K562 (cell line): Measurements from ENCODE around the gene MYL4. TPM values are rescaled to one million over a fixed set of nuclear protein-coding genes. Genes with fewer than 3 reads are reported as not detected.
A peak's percentile ranks its signal among the peaks of the same experiment; 100 is the strongest.

Experiments
- CHCHD3 ChIP-seq: fragments of 250-450 bp; sonication (Bioruptor Pico); IDR thresholded peaks from 2 replicates; pipeline ENCODE4 v2.1.2; 2022; ENCODE audit warnings: mild to moderate bottlenecking
- GTF2A2 ChIP-seq: IDR thresholded peaks from 2 replicates; pipeline ENCODE4 v1.6.1; 2016; ENCODE audit warnings: mild to moderate bottlenecking, missing genetic modification characterization, missing compliant biosample characterization
- HDAC2 ChIP-seq: fragments of 450-650 bp; IDR thresholded peaks from 2 replicates; pipeline ENCODE4 v1.6.1; 2016; ENCODE audit warnings: mild to moderate bottlenecking
- ILF3 ChIP-seq: fragments of 450-650 bp; IDR thresholded peaks from 2 replicates; pipeline ENCODE4 v1.6.1; 2018; ENCODE audit warnings: antibody characterized with exemption, mild to moderate bottlenecking, moderate library complexity, borderline replicate concordance
- KAT8 ChIP-seq: fragments of 450-650 bp; IDR thresholded peaks from 2 replicates; pipeline ENCODE4 v1.6.1; 2016; ENCODE audit warnings: low read depth, mild to moderate bottlenecking
- POLR2AphosphoS5 ChIP-seq: IDR thresholded peaks from 2 replicates; pipeline ENCODE4 v1.6.1; 2011; ENCODE audit warnings: mild to moderate bottlenecking, low read depth, low read length, moderate library complexity; ENCODE audit not compliant: control insufficient read depth, insufficient read depth
- POLR2G ChIP-seq: fragments of 200-400 bp; formaldehyde crosslinking; IDR thresholded peaks from 2 replicates; pipeline ENCODE4 v1.6.1; 2017; ENCODE audit warnings: low read depth, mild to moderate bottlenecking, antibody characterized with exemption, low read length, moderate library complexity
- PYGO2 ChIP-seq: fragments of 450-650 bp; IDR thresholded peaks from 2 replicates; pipeline ENCODE4 v1.6.1; 2016; ENCODE audit warnings: mild to moderate bottlenecking, missing genetic modification characterization, moderate library complexity, missing compliant biosample characterization
- RBFOX2 ChIP-seq: fragments of 200-400 bp; formaldehyde crosslinking; IDR thresholded peaks from 2 replicates; pipeline ENCODE4 v1.6.1; 2017; ENCODE audit warnings: low read depth, mild to moderate bottlenecking, low read length, moderate library complexity
- RNF2 ChIP-seq: sonication (generic); IDR thresholded peaks from 2 replicates; pipeline ENCODE4 v1.6.1; 2016
- TEAD4 ChIP-seq, 2 experiments: sonication (generic) in 1 of 2; formaldehyde crosslinking in 1 of 2; IDR thresholded peaks; 2 replicates each; pipeline versions ENCODE4 v1.6.1 to v1.8.0; 2012 to 2022; ENCODE audit warnings: borderline replicate concordance in 1 of 2, inconsistent platforms in 1 of 2, low read length in 1 of 2, mild to moderate bottlenecking in 1 of 2, missing genetic modification reagents in 1 of 2
- TOE1 ChIP-seq, 2 experiments: fragments of 450-650 bp in 1 of 2; sonication (generic) in 1 of 2; formaldehyde crosslinking in 1 of 2; IDR thresholded peaks; 2 replicates each; pipeline versions ENCODE4 v1.7.1 to v1.8.0; 2016 to 2022; ENCODE audit warnings: borderline replicate concordance in 2 of 2, mild to moderate bottlenecking in 2 of 2, antibody characterized with exemption in 1 of 2, inconsistent platforms in 1 of 2, low read depth in 1 of 2, missing genetic modification reagents in 1 of 2, moderate library complexity in 1 of 2
- ZNF445 ChIP-seq: fragments of 250-450 bp; sonication (Bioruptor Pico); IDR thresholded peaks from 2 replicates; pipeline ENCODE4 v1.4.0; 2020; ENCODE audit warnings: low read depth, mild to moderate bottlenecking, moderate library complexity
- polyA plus RNA-seq, 8 experiments: library from polyadenylated mRNA; depleted of rRNA in 4 of 8; stranded (reverse) in 5 of 8; unstranded in 3 of 8; fragments of >200 nt; fragmentation: Nextera tagmentation in 2 of 8; fragmentation: Illumina TruSeq in 1 of 8; extraction: Ambion mirVana in 2 of 8; extraction: Trizol in 1 of 8; gene quantifications; 2 replicates each; pipeline versions ENCODE4 v1.2.1 to v1.2.3, GENCODE V29; 2011 to 2014; ENCODE audit warnings: inconsistent platforms in 1 of 8, missing spikeins in 1 of 8
- total RNA-seq, 7 experiments: library from RNA; depleted of rRNA in 6 of 7; stranded (reverse); fragments of >200 nt in 6 of 7; fragmentation: Illumina TruSeq in 2 of 7; extraction: Trizol in 2 of 7; gene quantifications; 2 replicates each; pipeline versions ENCODE4 v1.2.1 to v1.2.3, GENCODE V29; 2011 to 2021; ENCODE audit warnings: low replicate concordance in 1 of 7
- TF ChIP-seq, protein P1 (sequence below), 2 experiments: fragments of 450-650 bp; IDR thresholded peaks; 2 replicates each; pipeline ENCODE4 v1.6.1; 2018; ENCODE audit warnings: mild to moderate bottlenecking in 2 of 2, low read depth in 1 of 2; ENCODE audit not compliant: partially characterized antibody in 2 of 2
- TF ChIP-seq, protein P2 (sequence below): fragments of 450-650 bp; IDR thresholded peaks from 2 replicates; pipeline ENCODE4 v1.6.1; 2017; ENCODE audit warnings: mild to moderate bottlenecking, moderate library complexity
- TF ChIP-seq, protein P3 (sequence below): fragments of 450-650 bp; formaldehyde crosslinking; IDR thresholded peaks from 2 replicates; pipeline ENCODE4 v1.4.0; 2022; ENCODE audit warnings: mild to moderate bottlenecking, moderate library complexity
- TF ChIP-seq, protein P4 (sequence below), 2 experiments: fragments of 450-650 bp in 1 of 2; IDR thresholded peaks; 2 replicates each; pipeline ENCODE4 v1.6.1; 2011 to 2017; ENCODE audit warnings: low read depth in 2 of 2, antibody characterized with exemption in 1 of 2, borderline replicate concordance in 1 of 2, low read length in 1 of 2, mild to moderate bottlenecking in 1 of 2, mixed read lengths in 1 of 2; ENCODE audit not compliant: control insufficient read depth in 1 of 2

Gene MYL4
- total and polyA plus RNA-seq, 9 of the 15 experiments (the other 6 are each of a cell fraction or from before 2014, with no cell fraction given), result 117 to 423 (median 221) TPM

DNA sequence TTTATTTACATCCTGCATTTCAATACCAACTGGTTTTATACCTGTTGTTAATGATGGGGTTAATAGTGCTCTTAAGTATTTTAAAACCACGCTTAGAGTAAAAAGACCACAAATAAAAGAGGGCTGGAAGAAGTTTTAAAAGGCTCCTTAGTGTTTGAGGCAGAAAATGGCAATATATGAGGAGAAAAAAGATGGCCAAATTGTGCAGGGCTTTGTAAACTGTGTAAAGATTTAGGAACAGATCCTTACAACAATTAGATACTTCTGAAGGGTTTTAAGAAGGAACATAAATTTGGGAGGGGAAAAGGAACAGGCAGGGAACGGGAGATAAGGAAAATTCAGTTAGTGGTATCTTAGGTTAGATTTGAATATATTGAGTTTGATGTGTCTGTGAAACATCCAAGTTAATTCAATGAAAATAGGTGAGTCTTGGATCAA lies 32.7 kb upstream of the MYL4 start (continued):
- TF ChIP-seq, protein P1, sequence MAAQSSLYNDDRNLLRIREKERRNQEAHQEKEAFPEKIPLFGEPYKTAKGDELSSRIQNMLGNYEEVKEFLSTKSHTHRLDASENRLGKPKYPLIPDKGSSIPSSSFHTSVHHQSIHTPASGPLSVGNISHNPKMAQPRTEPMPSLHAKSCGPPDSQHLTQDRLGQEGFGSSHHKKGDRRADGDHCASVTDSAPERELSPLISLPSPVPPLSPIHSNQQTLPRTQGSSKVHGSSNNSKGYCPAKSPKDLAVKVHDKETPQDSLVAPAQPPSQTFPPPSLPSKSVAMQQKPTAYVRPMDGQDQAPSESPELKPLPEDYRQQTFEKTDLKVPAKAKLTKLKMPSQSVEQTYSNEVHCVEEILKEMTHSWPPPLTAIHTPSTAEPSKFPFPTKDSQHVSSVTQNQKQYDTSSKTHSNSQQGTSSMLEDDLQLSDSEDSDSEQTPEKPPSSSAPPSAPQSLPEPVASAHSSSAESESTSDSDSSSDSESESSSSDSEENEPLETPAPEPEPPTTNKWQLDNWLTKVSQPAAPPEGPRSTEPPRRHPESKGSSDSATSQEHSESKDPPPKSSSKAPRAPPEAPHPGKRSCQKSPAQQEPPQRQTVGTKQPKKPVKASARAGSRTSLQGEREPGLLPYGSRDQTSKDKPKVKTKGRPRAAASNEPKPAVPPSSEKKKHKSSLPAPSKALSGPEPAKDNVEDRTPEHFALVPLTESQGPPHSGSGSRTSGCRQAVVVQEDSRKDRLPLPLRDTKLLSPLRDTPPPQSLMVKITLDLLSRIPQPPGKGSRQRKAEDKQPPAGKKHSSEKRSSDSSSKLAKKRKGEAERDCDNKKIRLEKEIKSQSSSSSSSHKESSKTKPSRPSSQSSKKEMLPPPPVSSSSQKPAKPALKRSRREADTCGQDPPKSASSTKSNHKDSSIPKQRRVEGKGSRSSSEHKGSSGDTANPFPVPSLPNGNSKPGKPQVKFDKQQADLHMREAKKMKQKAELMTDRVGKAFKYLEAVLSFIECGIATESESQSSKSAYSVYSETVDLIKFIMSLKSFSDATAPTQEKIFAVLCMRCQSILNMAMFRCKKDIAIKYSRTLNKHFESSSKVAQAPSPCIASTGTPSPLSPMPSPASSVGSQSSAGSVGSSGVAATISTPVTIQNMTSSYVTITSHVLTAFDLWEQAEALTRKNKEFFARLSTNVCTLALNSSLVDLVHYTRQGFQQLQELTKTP (IDR thresholded peaks at IDR 0.05; ENCODE audit: low read depth in 1 of 2, partially characterized antibody in 2 of 2), result no peak
- TF ChIP-seq, protein P2, sequence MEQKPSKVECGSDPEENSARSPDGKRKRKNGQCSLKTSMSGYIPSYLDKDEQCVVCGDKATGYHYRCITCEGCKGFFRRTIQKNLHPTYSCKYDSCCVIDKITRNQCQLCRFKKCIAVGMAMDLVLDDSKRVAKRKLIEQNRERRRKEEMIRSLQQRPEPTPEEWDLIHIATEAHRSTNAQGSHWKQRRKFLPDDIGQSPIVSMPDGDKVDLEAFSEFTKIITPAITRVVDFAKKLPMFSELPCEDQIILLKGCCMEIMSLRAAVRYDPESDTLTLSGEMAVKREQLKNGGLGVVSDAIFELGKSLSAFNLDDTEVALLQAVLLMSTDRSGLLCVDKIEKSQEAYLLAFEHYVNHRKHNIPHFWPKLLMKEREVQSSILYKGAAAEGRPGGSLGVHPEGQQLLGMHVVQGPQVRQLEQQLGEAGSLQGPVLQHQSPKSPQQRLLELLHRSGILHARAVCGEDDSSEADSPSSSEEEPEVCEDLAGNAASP, result no peak
- TF ChIP-seq RNF2 (0 out of 2 replicates have a peak, but pooled peaks have one; percentile 17), POLR2G (peak; percentile 44), GTF2A2 (0 out of 2 replicates have a peak, but pooled peaks have one; percentile 42), TEAD4 (IDR thresholded peaks at IDR 0.05; ENCODE audit: low read length) (peak; percentile 48), TEAD4 (CRISPR knock-in tag; IDR thresholded peaks at IDR 0.05; ENCODE audit: borderline replicate concordance) (no peak), TOE1 (IDR thresholded peaks at IDR 0.05; ENCODE audit: borderline replicate concordance) (no peak), TOE1 (CRISPR knock-in tag; IDR thresholded peaks at IDR 0.05; ENCODE audit: borderline replicate concordance, low read depth) (no peak), CHCHD3 (peak; percentile 77; the same call in 1 of the 2 replicates), POLR2AphosphoS5 (peak; percentile 81), HDAC2 (no peak), ILF3 (0 out of 2 replicates have a peak, but pooled peaks have one; percentile 27), PYGO2 (no peak), ZNF445 (no peak), KAT8 (no peak), RBFOX2 (peak; percentile 59; the same call in 1 of the 2 replicates)
- TF ChIP-seq, protein P3, sequence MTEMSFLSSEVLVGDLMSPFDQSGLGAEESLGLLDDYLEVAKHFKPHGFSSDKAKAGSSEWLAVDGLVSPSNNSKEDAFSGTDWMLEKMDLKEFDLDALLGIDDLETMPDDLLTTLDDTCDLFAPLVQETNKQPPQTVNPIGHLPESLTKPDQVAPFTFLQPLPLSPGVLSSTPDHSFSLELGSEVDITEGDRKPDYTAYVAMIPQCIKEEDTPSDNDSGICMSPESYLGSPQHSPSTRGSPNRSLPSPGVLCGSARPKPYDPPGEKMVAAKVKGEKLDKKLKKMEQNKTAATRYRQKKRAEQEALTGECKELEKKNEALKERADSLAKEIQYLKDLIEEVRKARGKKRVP (CRISPR knock-in tag), result no peak
- TF ChIP-seq, protein P4, sequence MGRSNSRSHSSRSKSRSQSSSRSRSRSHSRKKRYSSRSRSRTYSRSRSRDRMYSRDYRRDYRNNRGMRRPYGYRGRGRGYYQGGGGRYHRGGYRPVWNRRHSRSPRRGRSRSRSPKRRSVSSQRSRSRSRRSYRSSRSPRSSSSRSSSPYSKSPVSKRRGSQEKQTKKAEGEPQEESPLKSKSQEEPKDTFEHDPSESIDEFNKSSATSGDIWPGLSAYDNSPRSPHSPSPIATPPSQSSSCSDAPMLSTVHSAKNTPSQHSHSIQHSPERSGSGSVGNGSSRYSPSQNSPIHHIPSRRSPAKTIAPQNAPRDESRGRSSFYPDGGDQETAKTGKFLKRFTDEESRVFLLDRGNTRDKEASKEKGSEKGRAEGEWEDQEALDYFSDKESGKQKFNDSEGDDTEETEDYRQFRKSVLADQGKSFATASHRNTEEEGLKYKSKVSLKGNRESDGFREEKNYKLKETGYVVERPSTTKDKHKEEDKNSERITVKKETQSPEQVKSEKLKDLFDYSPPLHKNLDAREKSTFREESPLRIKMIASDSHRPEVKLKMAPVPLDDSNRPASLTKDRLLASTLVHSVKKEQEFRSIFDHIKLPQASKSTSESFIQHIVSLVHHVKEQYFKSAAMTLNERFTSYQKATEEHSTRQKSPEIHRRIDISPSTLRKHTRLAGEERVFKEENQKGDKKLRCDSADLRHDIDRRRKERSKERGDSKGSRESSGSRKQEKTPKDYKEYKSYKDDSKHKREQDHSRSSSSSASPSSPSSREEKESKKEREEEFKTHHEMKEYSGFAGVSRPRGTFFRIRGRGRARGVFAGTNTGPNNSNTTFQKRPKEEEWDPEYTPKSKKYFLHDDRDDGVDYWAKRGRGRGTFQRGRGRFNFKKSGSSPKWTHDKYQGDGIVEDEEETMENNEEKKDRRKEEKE (IDR thresholded peaks at IDR 0.05; ENCODE audit: borderline replicate concordance in 1 of 2, control insufficient read depth in 1 of 2, low read depth in 2 of 2, low read length in 1 of 2), result peak in 1 of 2 experiments; percentile 89; a peak in 2 of 4 replicates
